IPS-18c (cell line): ENCODE measurements around the gene NKX2-2.

Source experiments
- H3K4me3 ChIP-seq: 2 replicates; pipeline ENCODE4 v1.7.0; 2013; ENCODE audit warnings: low read depth, mild to moderate bottlenecking, low read length, moderate library complexity; ENCODE audit not compliant: insufficient read depth
- H3K9me3 ChIP-seq: one replicate; pipeline ENCODE4 v1.6.1; 2013; ENCODE audit warnings: mild to moderate bottlenecking, low read length, moderate library complexity; ENCODE audit not compliant: control insufficient read depth, insufficient read depth

The NKX2-2 gene

GRCh38 chr20:21513881-21514540 is at the start of gene NKX2-2:
Gene NKX2-2 (minus strand): TSS chr20:21514064. CDS start chr20:21513669, 395 bp downstream.
- peak within 1 kb of the TSS; percentile 43 for H3K4me3 ChIP-seq
- H3K9me3 ChIP-seq = peaks cover 2% of the 10 kb centered on the region

- H3K9me3 ChIP-seq = no peaks in the 10 kb centered on the region
- no peak overlapping the region for H3K4me3 ChIP-seq
Measured at GRCh38 chr20:21562656-21563055, 48.8 kb upstream of the NKX2-2 start.

GRCh38 chr20:21559305-21559704 is 45.4 kb upstream of the NKX2-2 start:
- Histone ChIP-seq H3K9me3 (no peaks in the 10 kb centered on the region), H3K4me3 (no peak overlapping the region)

GRCh38 chr20:21557241-21558020 is 43.6 kb upstream of the NKX2-2 start:
- no peaks in the 10 kb centered on the region for H3K9me3 ChIP-seq
- no peak overlapping the region for H3K4me3 ChIP-seq

- Histone ChIP-seq H3K4me3 (no peak overlapping the region), H3K9me3 (no peaks in the 10 kb centered on the region)
Measured at GRCh38 chr20:21556398-21556797, 42.5 kb upstream of the NKX2-2 start.

GRCh38 chr20:21555470-21556120 is 41.7 kb upstream of the NKX2-2 start:
- Histone ChIP-seq H3K4me3 (no peak overlapping the region), H3K9me3 (no peaks in the 10 kb centered on the region)

- Histone ChIP-seq H3K4me3 (no peak overlapping the region), H3K9me3 (no peaks in the 10 kb centered on the region)
Measured at GRCh38 chr20:21554985-21555384, 41.1 kb upstream of the NKX2-2 start.

GRCh38 chr20:21554376-21554890 is 40.6 kb upstream of the NKX2-2 start:
- no peaks in the 10 kb centered on the region for H3K9me3 ChIP-seq
- H3K4me3 ChIP-seq = no peak overlapping the region

- Histone ChIP-seq H3K9me3 (no peaks in the 10 kb centered on the region), H3K4me3 (no peak overlapping the region)
Measured at GRCh38 chr20:21550587-21550986, 36.7 kb upstream of the NKX2-2 start.

GRCh38 chr20:21548390-21549035 is 34.6 kb upstream of the NKX2-2 start:
- Histone ChIP-seq H3K4me3 (no peak overlapping the region), H3K9me3 (no peaks in the 10 kb centered on the region)

GRCh38 chr20:21546355-21546754 is 32.5 kb upstream of the NKX2-2 start:
- no peak overlapping the region for H3K4me3 ChIP-seq
- no peaks in the 10 kb centered on the region for H3K9me3 ChIP-seq

GRCh38 chr20:21539512-21539911 is 25.6 kb upstream of the NKX2-2 start:
- Histone ChIP-seq H3K4me3 (no peak overlapping the region), H3K9me3 (no peaks in the 10 kb centered on the region)

GRCh38 chr20:21534886-21535285 is 21.0 kb upstream of the NKX2-2 start:
- Histone ChIP-seq H3K4me3 (no peak overlapping the region), H3K9me3 (no peaks in the 10 kb centered on the region)

- Histone ChIP-seq H3K9me3 (no peaks in the 10 kb centered on the region), H3K4me3 (no peak overlapping the region)
Measured at GRCh38 chr20:21534453-21534852, 20.6 kb upstream of the NKX2-2 start.

GRCh38 chr20:21529863-21530262 is 16.0 kb upstream of the NKX2-2 start:
- no peak overlapping the region for H3K4me3 ChIP-seq
- no peaks in the 10 kb centered on the region for H3K9me3 ChIP-seq

- H3K4me3 ChIP-seq = no peak overlapping the region
- H3K9me3 ChIP-seq = no peaks in the 10 kb centered on the region
Measured at GRCh38 chr20:21528870-21529269, 15.0 kb upstream of the NKX2-2 start.

GRCh38 chr20:21527908-21528307 is 14.0 kb upstream of the NKX2-2 start:
- Histone ChIP-seq H3K4me3 (no peak overlapping the region), H3K9me3 (peaks cover 2% of the 10 kb centered on the region)
